ENCODE results near the gene MYL12B.

- TF ChIP-seq EZH2 (IDR thresholded peaks at IDR 0.05) = no peak
- TF ChIP-seq POLR2AphosphoS5 (IDR thresholded peaks at IDR 0.05; ENCODE audit: borderline replicate concordance, low read depth, low read length) = no peak
- no peak for TF ChIP-seq FOXP2 (optimal IDR thresholded peaks at IDR 0.05; ENCODE audit: control extremely low read depth, extremely low read length, insufficient read depth)
Measured at GRCh38 chr18:3293196-3293951, 31.4 kb downstream of the MYL12B start.
